Type B pancreatic cell (in vitro differentiated cells): ENCODE measurements around the gene TNFAIP8L2. TPM values are rescaled to one million over a fixed set of nuclear protein-coding genes. Genes with fewer than 3 reads are reported as not detected.
A peak's percentile ranks its signal among the peaks of the same experiment; 100 is the strongest.

Source experiments
- DNase-seq: peaks from one replicate; pipeline ENCODE4 v3.0.0; 2021; ENCODE audit warnings: mixed read lengths; ENCODE audit not compliant: unreplicated experiment; ENCODE audit errors: extremely low spot score
- H3K27ac Mint-ChIP-seq: 2 replicates; pipeline ENCODE4 v1.8.0; 2021; ENCODE audit warnings: mild to moderate bottlenecking, mixed read lengths
- H3K27me3 Mint-ChIP-seq: 2 replicates; pipeline ENCODE4 v1.8.0; 2021; ENCODE audit warnings: mixed read lengths
- H3K36me3 Mint-ChIP-seq: 2 replicates; pipeline ENCODE4 v1.8.0; 2021; ENCODE audit warnings: mixed read lengths
- H3K4me1 Mint-ChIP-seq: one replicate; pipeline ENCODE4 v1.8.0; 2021; ENCODE audit warnings: mixed read lengths; ENCODE audit not compliant: unreplicated experiment
- H3K4me3 Mint-ChIP-seq: 2 replicates; pipeline ENCODE4 v1.8.0; 2021; ENCODE audit warnings: mild to moderate bottlenecking, mixed read lengths
- H3K9me3 Mint-ChIP-seq: 2 replicates; pipeline ENCODE4 v1.8.0; 2021; ENCODE audit warnings: mixed read lengths
- CTCF ChIP-seq: fragments of 200-600 bp; sonication (generic); conservative IDR thresholded peaks from 2 replicates; pipeline ENCODE4 v1.5.0; 2021; ENCODE audit warnings: antibody characterized with exemption, mild to moderate bottlenecking
- long read RNA-seq: library from polyadenylated mRNA; unstranded; transcript quantifications from one replicate; pipeline ENCODE4 v2.0.0, GENCODE V29; 2020
- total RNA-seq: library from RNA; stranded (reverse); gene quantifications from 2 replicates; pipeline ENCODE4 v1.2.1, GENCODE V29; 2021; ENCODE audit warnings: low replicate concordance

The TNFAIP8L2 gene
- total RNA-seq: not detected in 2 replicates
- long read RNA-seq: 0 reads

DNA sequence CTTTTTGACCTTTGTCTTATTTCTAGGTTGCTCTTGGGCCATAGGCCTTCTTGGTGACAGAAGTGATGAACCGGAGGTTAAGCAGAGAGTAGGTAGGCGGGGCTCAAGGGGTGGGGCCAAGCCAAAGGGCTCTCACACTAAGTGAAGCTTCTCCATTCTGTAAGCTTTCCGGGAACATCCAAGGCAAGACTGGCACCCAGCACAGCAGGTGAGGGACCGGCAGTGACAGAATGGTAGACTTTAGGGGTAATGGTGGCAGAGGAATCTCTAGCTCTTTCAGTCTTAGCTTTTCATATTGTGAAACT is at the start of gene TNFAIP8L2:
Gene TNFAIP8L2 (plus strand): TSS at position 135 of the 305 bp plus-strand sequence. CDS start 2,049 bp downstream, outside the sequence.
- Mint-ChIP-seq H3K27me3 (no peaks in the 10 kb centered on the region), H3K36me3 (peaks cover 9% of the 10 kb centered on the region), H3K4me1 (no peaks in the 10 kb centered on the region), H3K9me3 (no peaks in the 10 kb centered on the region), H3K4me3 (no peak within 1 kb of the TSS), H3K27ac (peak within 1 kb of the TSS; percentile 67)
- DNase-seq: no peak
- TF ChIP-seq CTCF: no peak

DNA sequence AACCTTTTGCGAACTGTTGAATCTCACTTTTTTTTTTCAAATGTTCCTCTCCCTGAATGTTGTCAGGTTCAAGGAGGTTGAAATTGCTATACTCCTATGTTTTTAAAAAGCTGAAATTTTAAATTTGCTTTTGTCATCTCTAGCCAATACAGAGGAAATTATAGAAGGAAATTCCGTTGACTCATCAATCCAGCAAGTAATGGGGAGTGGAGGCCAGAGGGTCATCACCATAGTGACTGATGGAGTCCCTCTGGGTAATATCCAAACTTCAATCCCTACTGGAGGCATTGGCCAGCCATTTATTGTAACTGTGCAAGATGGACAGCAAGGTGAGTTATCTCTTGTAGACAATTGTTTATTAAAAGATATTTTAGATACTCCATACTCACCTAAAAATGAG is 49.6 kb upstream of the TNFAIP8L2 start:
- no peak for TF ChIP-seq CTCF
- Mint-ChIP-seq H3K4me3 (no peak overlapping the region), H3K27ac (peak overlapping the region; percentile 32), H3K27me3 (no peaks in the 10 kb centered on the region), H3K9me3 (no peaks in the 10 kb centered on the region), H3K36me3 (peaks cover 4% of the 10 kb centered on the region), H3K4me1 (peaks cover 8% of the 10 kb centered on the region)
- DNase-seq: no peak

DNA sequence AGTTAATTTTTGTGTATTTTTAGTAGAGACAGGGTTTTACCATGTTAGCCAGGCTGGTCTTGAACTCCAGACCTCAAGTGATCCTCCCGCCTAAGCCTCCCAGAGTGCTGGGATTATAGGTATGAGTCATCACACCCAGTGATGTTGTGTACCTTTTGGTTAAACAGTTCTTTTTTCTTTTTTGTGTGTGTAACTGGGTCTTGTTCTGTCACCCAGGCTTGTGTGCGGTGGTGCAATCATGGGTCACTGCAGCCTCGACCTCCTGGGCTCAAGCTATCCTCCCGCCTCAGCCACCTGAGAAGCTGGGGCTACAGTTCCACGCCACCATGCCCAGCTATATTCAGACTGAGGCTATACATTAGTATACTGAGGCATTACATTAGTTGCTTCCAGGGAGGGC is 48.1 kb upstream of the TNFAIP8L2 start:
- Mint-ChIP-seq H3K36me3 (peaks cover 4% of the 10 kb centered on the region), H3K27ac (no peak overlapping the region), H3K27me3 (no peaks in the 10 kb centered on the region), H3K4me3 (no peak overlapping the region), H3K9me3 (no peaks in the 10 kb centered on the region), H3K4me1 (peaks cover 8% of the 10 kb centered on the region)
- no peak for DNase-seq
- TF ChIP-seq CTCF: no peak

DNA sequence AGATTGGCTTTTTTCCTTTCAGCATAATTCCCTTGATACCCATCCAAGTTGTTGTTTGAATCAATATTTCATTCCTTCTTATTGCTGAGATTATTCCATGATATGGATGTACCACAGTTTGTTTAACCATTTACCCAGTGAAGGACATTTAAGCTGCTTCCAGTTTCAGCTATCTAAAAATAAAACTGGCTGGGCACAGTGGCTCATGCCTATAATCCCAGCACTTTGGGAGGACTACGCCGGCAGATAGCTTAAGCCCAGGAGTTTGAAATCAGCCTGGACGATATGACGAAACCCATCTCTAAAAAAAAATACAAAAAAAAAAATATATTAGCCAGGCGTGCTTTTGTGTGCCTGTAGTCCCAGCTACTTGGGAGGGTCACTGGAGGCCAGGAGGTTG is 42.6 kb upstream of the TNFAIP8L2 start:
- Mint-ChIP-seq H3K4me1 (no peaks in the 10 kb centered on the region), H3K4me3 (no peak overlapping the region), H3K27me3 (no peaks in the 10 kb centered on the region), H3K36me3 (no peaks in the 10 kb centered on the region), H3K27ac (no peak overlapping the region), H3K9me3 (no peaks in the 10 kb centered on the region)
- DNase-seq: no peak
- no peak for TF ChIP-seq CTCF

DNA sequence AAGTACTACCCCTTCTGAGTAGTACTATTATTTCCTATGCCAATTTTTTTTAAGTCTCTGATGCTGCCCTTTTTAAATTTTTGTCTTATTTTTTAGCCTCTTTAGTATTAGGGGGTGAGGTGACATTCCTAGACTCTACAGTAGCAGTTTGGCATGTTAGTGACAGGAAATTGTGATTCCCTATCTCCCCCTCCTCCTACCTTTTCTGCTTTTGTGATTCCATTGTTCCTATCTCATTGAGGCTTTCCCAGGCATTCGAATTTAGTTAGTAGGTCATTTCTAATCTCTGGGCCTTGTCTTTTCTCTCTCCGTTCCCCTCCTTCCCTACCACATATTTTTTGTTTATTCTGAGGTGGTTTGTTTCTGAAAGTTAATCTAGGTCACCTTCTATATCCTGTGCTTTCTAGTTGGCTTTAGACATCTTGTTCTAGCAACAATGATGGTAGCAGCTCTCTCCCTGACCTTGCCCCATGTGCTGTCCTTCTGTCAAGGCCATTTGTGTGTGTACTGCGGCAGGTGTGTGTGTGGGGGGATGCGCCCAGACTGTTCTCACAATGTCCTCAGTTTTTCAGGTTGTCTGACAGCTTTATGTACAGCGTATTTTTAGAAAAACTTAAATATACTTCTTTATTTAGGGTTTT is 31.6 kb upstream of the TNFAIP8L2 start:
- no peak overlapping the region for H3K27ac Mint-ChIP-seq

More for the DNA sequence above, 31.6 kb upstream of the TNFAIP8L2 start:
- Mint-ChIP-seq H3K9me3 (no peaks in the 10 kb centered on the region), H3K36me3 (no peaks in the 10 kb centered on the region), H3K4me1 (no peaks in the 10 kb centered on the region), H3K4me3 (no peak overlapping the region), H3K27me3 (no peaks in the 10 kb centered on the region)
- no peak for DNase-seq
- TF ChIP-seq CTCF: no peak
